SK-N-SH (cell line): ENCODE measurements around the gene RRP15. TPM values are rescaled to one million over a fixed set of nuclear protein-coding genes. Genes with fewer than 3 reads are reported as not detected.

Experiments used
- CTCF ChIA-PET: fragments of 300-600, 350-600 bp; formaldehyde crosslinking; extraction: SDS; loops from one replicate; lab custom pipeline; 2021; lab: Yijun Ruan, JAX
- POLR2A ChIA-PET: fragments of 350-600 bp; sonication (Branson Sonifier 250); formaldehyde crosslinking; extraction: SDS; loops from one replicate; lab custom pipeline; 2020; ENCODE audit warnings: antibody characterized with exemption, inconsistent platforms; lab: Yijun Ruan, JAX
- DNase-seq: peaks from one replicate; pipeline ENCODE4 v3.0.0; 2012
- H2AFZ ChIP-seq: fragments of 200-600 bp; sonication (generic); 2 replicates; pipeline ENCODE4 v1.8.1; 2016; ENCODE audit warnings: antibody characterized with exemption, mild to moderate bottlenecking, low read depth
- H3F3A ChIP-seq: fragments of 200-600 bp; sonication (generic); replicated peaks from 2 replicates; pipeline ENCODE3; 2016; ENCODE audit warnings: antibody characterized with exemption, mild to moderate bottlenecking; ENCODE audit not compliant: insufficient read depth
- H3K27ac ChIP-seq, 2 experiments: fragments of 200-500 bp in 1 of 2; fragments of 200-600 bp in 1 of 2; sonication (Bioruptor generic) in 1 of 2; sonication (generic), shearing (Covaris generic) in 1 of 2; 2 replicates each; pipeline versions ENCODE4 v1.5.1 to v1.6.1; 2014 to 2016; ENCODE audit warnings: low read depth in 2 of 2, inconsistent platforms in 1 of 2, low read length in 1 of 2, mild to moderate bottlenecking in 1 of 2, mixed read lengths in 1 of 2
- H3K27me3 ChIP-seq: fragments of 200-600 bp; sonication (generic), shearing (Covaris generic); 2 replicates; pipeline ENCODE4 v1.6.1; 2016; ENCODE audit warnings: mixed run types; ENCODE audit not compliant: insufficient read depth
- H3K36me3 ChIP-seq, 2 experiments: fragments of 200-500 bp in 1 of 2; fragments of 200-600 bp in 1 of 2; sonication (Bioruptor generic) in 1 of 2; sonication (generic) in 1 of 2; replicated peaks in 1 of 2; 2 replicates each; pipeline versions ENCODE3 to v1.5.1; 2014 to 2016; ENCODE audit warnings: low read length in 1 of 2, mild to moderate bottlenecking in 1 of 2; ENCODE audit not compliant: insufficient read depth in 2 of 2, control insufficient read depth in 1 of 2
- H3K4me1 ChIP-seq, 2 experiments: fragments of 200-500 bp in 1 of 2; fragments of 200-600 bp in 1 of 2; sonication (Bioruptor generic) in 1 of 2; sonication (generic), shearing (Covaris generic) in 1 of 2; 2 replicates each; pipeline versions ENCODE4 v1.5.1 to v1.6.1; 2014 to 2016; ENCODE audit warnings: low read depth in 1 of 2, low read length in 1 of 2, mixed run types in 1 of 2; ENCODE audit not compliant: insufficient read depth in 2 of 2, control insufficient read depth in 1 of 2
- H3K4me2 ChIP-seq: fragments of 200-600 bp; sonication (generic), shearing (Covaris generic); 2 replicates; pipeline ENCODE4 v1.6.1; 2017; ENCODE audit warnings: mixed run types
- H3K4me3 ChIP-seq, 2 experiments: fragments of 200-500 bp in 1 of 2; fragments of 200-600 bp in 1 of 2; sonication (Bioruptor generic) in 1 of 2; sonication (generic), shearing (Covaris generic) in 1 of 2; 2 replicates each; pipeline versions ENCODE4 v1.5.1 to v1.8.1; 2014 to 2016; ENCODE audit warnings: low read depth in 2 of 2, inconsistent platforms in 1 of 2, low read length in 1 of 2, mild to moderate bottlenecking in 1 of 2, mixed read lengths in 1 of 2, moderate library complexity in 1 of 2
- H3K79me2 ChIP-seq: fragments of 200-600 bp; sonication (generic); 2 replicates; pipeline ENCODE4 v1.8.1; 2017; ENCODE audit warnings: mild to moderate bottlenecking; ENCODE audit not compliant: insufficient read depth
- H3K9ac ChIP-seq: fragments of 200-600 bp; sonication (generic); 2 replicates; pipeline ENCODE4 v1.6.1; 2017; ENCODE audit warnings: mixed run types
- H3K9me2 ChIP-seq: fragments of 200-600 bp; sonication (generic); 2 replicates; pipeline ENCODE4 v1.6.1; 2017; ENCODE audit warnings: mixed run types
- H3K9me3 ChIP-seq: fragments of 200-600 bp; sonication (generic); 2 replicates; pipeline ENCODE4 v1.6.1; 2017; ENCODE audit warnings: mixed run types, mild to moderate bottlenecking, moderate library complexity
- H4K20me1 ChIP-seq: fragments of 200-600 bp; sonication (generic); 2 replicates; pipeline ENCODE4 v1.6.1; 2017; ENCODE audit warnings: mild to moderate bottlenecking, mixed run types; ENCODE audit not compliant: insufficient read depth
- CHD2 ChIP-seq: fragments of 150-350 bp; IDR thresholded peaks from 2 replicates; pipeline ENCODE4 v1.6.1; 2018; ENCODE audit warnings: low read length; ENCODE audit not compliant: partially characterized antibody
- ELF1 ChIP-seq: IDR thresholded peaks from 2 replicates; pipeline ENCODE4 v1.4.0; 2012
- EP300 ChIP-seq, 2 experiments: IDR thresholded peaks; 2 replicates each; pipeline versions ENCODE4 v1.4.0 to v1.6.1; 2012; ENCODE audit warnings: borderline replicate concordance in 1 of 2, low read depth in 1 of 2, low read length in 1 of 2
- FOSL2 ChIP-seq: IDR thresholded peaks from 2 replicates; pipeline ENCODE4 v1.4.0; 2012; ENCODE audit warnings: low read depth, mild to moderate bottlenecking, moderate library complexity, borderline replicate concordance
- FOXM1 ChIP-seq: IDR thresholded peaks from 2 replicates; pipeline ENCODE4 v1.4.0; 2012; ENCODE audit warnings: low read depth, mild to moderate bottlenecking
- GABPA ChIP-seq: IDR thresholded peaks from 2 replicates; pipeline ENCODE4 v1.4.0; 2012; ENCODE audit warnings: low read depth, mild to moderate bottlenecking
- GATA2 ChIP-seq: sonication (generic); formaldehyde crosslinking; IDR thresholded peaks from 2 replicates; pipeline ENCODE4 v1.5.0; 2020; ENCODE audit warnings: mild to moderate bottlenecking, missing genetic modification reagents
- IRF3 ChIP-seq: fragments of 150-350 bp; IDR thresholded peaks from 2 replicates; pipeline ENCODE4 v1.6.1; 2016; ENCODE audit warnings: mild to moderate bottlenecking, low read depth, low read length
- JUND ChIP-seq: IDR thresholded peaks from 2 replicates; pipeline ENCODE4 v1.4.0; 2012
- MXI1 ChIP-seq: IDR thresholded peaks from 2 replicates; pipeline ENCODE4 v1.6.1; 2012; ENCODE audit warnings: mild to moderate bottlenecking, low read depth, low read length, improper control_type of control experiment
- NFIC ChIP-seq: IDR thresholded peaks from 2 replicates; pipeline ENCODE4 v1.4.0; 2012; ENCODE audit warnings: borderline replicate concordance
- POLR2AphosphoS5 ChIP-seq: IDR thresholded peaks from 2 replicates; pipeline ENCODE4 v1.6.1; 2012; ENCODE audit warnings: low read depth, low read length
- RFX5 ChIP-seq: IDR thresholded peaks from 2 replicates; pipeline ENCODE4 v1.6.1; 2012; ENCODE audit warnings: mild to moderate bottlenecking, improper control_type of control experiment, low read length
- RXRA ChIP-seq: IDR thresholded peaks from 2 replicates; pipeline ENCODE4 v1.4.0; 2012; ENCODE audit warnings: low read depth, mild to moderate bottlenecking, borderline replicate concordance
- SIN3A ChIP-seq: IDR thresholded peaks from 2 replicates; pipeline ENCODE4 v1.6.1; 2012; ENCODE audit warnings: low read depth, mild to moderate bottlenecking, low read length, moderate library complexity, borderline replicate concordance
- SMC3 ChIP-seq: IDR thresholded peaks from 2 replicates; pipeline ENCODE4 v1.6.1; 2012; ENCODE audit warnings: low read depth, low read length, improper control_type of control experiment
- TCF12 ChIP-seq: IDR thresholded peaks from 2 replicates; pipeline ENCODE4 v1.4.0; 2012
- TEAD4 ChIP-seq: IDR thresholded peaks from 2 replicates; pipeline ENCODE4 v1.4.0; 2012; ENCODE audit warnings: mild to moderate bottlenecking, borderline replicate concordance; ENCODE audit not compliant: insufficient read depth
- USF2 ChIP-seq: fragments of 150-350 bp; IDR thresholded peaks from 2 replicates; pipeline ENCODE4 v1.6.1; 2017; ENCODE audit warnings: antibody characterized with exemption, low read length, low read depth, borderline replicate concordance
- YY1 ChIP-seq: IDR thresholded peaks from 2 replicates; pipeline ENCODE4 v1.4.0; 2012; ENCODE audit warnings: low read depth, mild to moderate bottlenecking
- ZBTB33 ChIP-seq: IDR thresholded peaks from 2 replicates; pipeline ENCODE4 v1.4.0; 2012; ENCODE audit warnings: low read depth, borderline replicate concordance
- WGBS: methylation state at CpG from one replicate; pipeline ENCODE4 v1.1.6; 2017; ENCODE audit warnings: low lambda C conversion rate; 5-methylcytosine and 5-hydroxymethylcytosine counted together
- polyA plus RNA-seq, 3 experiments: library from polyadenylated mRNA; depleted of rRNA; stranded (reverse); fragments of >200 nt; gene quantifications; 2 replicates each; pipeline ENCODE4 v1.2.3, GENCODE V29; 2012
- TF ChIP-seq, protein P1 (sequence below): IDR thresholded peaks from 2 replicates; pipeline ENCODE4 v1.4.0; 2012; ENCODE audit warnings: low read depth
- TF ChIP-seq, protein P2 (sequence below): IDR thresholded peaks from 2 replicates; pipeline ENCODE4 v1.4.0; 2012; ENCODE audit warnings: low read depth, borderline replicate concordance

RRP15 gene
- polyA plus RNA-seq, 1 of the 3 experiments (the other 2 are of a cell fraction) = 2.1 TPM

DNA sequence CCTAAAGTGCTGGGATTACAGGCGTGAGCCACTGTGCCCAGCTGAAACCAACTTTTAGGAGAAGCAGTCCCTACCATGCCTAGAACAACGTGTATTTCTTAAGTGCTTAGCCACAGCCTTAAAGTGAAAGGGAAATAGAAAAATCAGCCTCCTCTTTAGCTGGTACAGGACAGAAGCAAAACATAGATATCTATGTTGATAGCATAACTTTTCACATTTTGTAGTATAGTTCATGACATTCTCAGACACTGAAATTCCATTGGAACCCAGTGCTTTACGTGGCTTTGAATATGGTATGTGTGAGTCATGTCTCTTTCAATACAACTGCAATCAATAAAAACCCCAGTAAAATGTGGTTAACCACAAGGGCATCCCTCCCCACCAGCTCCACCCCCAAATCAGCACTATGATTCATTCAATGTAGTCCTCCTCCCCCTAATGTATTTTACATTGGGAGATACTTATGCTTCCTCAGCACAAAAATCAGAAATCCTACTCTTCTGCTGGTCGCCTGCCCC is 92.1 kb downstream of the RRP15 start (continued):
- TF ChIP-seq RXRA = peak; percentile 93
- TF ChIP-seq TCF12 = peak; percentile 98
- TF ChIP-seq SMC3 = no peak
- peak; percentile 83; the same call in 1 of the 2 replicates for TF ChIP-seq FOXM1
- TF ChIP-seq, protein P1, sequence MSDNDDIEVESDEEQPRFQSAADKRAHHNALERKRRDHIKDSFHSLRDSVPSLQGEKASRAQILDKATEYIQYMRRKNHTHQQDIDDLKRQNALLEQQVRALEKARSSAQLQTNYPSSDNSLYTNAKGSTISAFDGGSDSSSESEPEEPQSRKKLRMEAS = peak; percentile 68; the same call in 1 of the 2 replicates
- no peak for TF ChIP-seq MXI1
- peak; percentile 91 for TF ChIP-seq ZBTB33
- TF ChIP-seq NFIC = peak; percentile 95
- no peak for TF ChIP-seq ELF1
- TF ChIP-seq FOSL2 = peak; percentile 98
- peak; percentile 83 for TF ChIP-seq POLR2AphosphoS5
- TF ChIP-seq YY1 = no peak
- peak; percentile 99 for TF ChIP-seq JUND
- TF ChIP-seq TEAD4 = peak; percentile 99
- no peak for TF ChIP-seq GATA2 (CRISPR knock-in tag)
- TF ChIP-seq IRF3 = no peak
- TF ChIP-seq GABPA = no peak

DNA sequence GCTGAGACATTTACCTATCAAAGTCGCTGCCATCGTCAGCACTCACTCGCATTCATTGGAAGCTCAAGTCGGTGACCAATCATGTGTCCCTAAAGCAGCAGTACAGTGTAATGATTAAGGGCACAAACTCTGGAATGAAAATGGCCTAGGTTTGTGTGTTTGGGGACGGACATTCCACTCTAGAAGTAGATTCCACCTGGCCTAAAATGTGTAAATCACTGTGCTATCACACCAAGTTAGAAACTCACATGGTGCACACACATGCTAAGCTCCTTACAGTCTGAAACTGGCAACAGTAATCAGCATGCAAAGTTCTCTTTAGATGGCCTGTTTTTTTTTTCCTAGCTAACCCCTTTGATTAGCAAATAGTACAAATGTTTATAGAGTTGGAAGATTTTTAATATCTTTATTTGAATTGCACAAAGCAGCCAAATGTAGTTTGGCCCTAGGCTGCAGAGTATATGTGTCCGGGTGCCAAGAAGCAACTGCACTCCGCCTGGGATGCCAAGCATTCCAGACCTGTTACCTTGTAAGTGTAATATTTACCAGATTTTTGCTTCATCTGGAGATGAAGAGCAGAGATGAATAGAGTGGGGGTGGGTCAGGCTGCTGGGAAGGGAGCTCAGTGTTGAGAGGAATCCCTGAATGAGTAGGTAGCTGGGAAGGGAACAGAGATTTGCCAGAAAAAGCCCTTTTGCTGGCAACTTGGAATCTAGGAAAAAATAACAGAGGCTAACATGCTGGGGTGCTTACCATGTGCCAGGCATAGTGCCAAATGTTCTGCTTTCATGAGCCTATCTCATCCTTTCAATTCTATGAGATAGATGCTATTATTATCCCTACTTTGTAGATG is 95.3 kb downstream of the RRP15 start:
- Histone ChIP-seq H3K9me3 (no peaks in the 10 kb centered on the region), H3K27ac (peak overlapping the region; percentile 68 to 72; a peak in 3 of 4 replicates), H4K20me1 (no peaks in the 10 kb centered on the region), H3K9ac (peak overlapping the region; percentile 41; the same call in 1 of the 2 replicates), H3K4me1 (peaks cover 16 to 38% of the 10 kb centered on the region in 2 experiments), H3K79me2 (no peaks in the 10 kb centered on the region), H3K9me2 (no peaks in the 10 kb centered on the region), H3K4me3 (no peak overlapping the region), H3K36me3 (no peaks in the 10 kb centered on the region), H3K4me2 (peak overlapping the region; percentile 21; the same call in 1 of the 2 replicates), H3K27me3 (no peaks in the 10 kb centered on the region), H2AFZ (no peak overlapping the region), H3F3A (peaks cover 28% of the 10 kb centered on the region)
- WGBS = 56% methylated on average over 7 of the region's 7 CpGs
- ChIA-PET POLR2A (no interaction called here), CTCF (no interaction called here)
- no peak for DNase-seq
- TF ChIP-seq, protein P1 = peak; percentile 78
- TF ChIP-seq SIN3A = no peak
- TF ChIP-seq TCF12 = peak; percentile 99
- TF ChIP-seq GATA2 (CRISPR knock-in tag) = no peak
- TF ChIP-seq EP300 (IDR thresholded peaks at IDR 0.05; ENCODE audit: borderline replicate concordance in 1 of 2, low read depth in 1 of 2, low read length in 1 of 2) = peak in 1 of 2 experiments; percentile 96; a peak in 3 of 4 replicates
- TF ChIP-seq POLR2AphosphoS5 = peak; percentile 77
- TF ChIP-seq FOXM1 = 0 out of 2 replicates have a peak, but pooled peaks have one; percentile 73
- TF ChIP-seq, protein P2, sequence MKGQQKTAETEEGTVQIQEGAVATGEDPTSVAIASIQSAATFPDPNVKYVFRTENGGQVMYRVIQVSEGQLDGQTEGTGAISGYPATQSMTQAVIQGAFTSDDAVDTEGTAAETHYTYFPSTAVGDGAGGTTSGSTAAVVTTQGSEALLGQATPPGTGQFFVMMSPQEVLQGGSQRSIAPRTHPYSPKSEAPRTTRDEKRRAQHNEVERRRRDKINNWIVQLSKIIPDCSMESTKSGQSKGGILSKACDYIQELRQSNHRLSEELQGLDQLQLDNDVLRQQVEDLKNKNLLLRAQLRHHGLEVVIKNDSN = no peak
- no peak for TF ChIP-seq USF2
- TF ChIP-seq CHD2 = no peak
- no peak for TF ChIP-seq GABPA
- no peak for TF ChIP-seq RFX5
